Heart right ventricle (tissue), 16 donors: ENCODE data around the gene CSHL1. TPM values are rescaled to one million over a fixed set of nuclear protein-coding genes. Genes with fewer than 3 reads are reported as not detected.

Experiments used
- ATAC-seq, 8 donors: fragments of 200-7000 bp; cut with Tn5 transposase; one replicate each; pipeline ENCODE4 v1.9.1; 2020; ENCODE audit warnings: mild to moderate bottlenecking in 8 of 8, moderate library complexity in 8 of 8, moderate number of reproducible peaks in 1 of 8
- DNase-seq, 2 donors: peaks; one replicate each; pipeline ENCODE4 v3.0.0-alpha.2; 2020
- H3K27ac ChIP-seq, 10 donors: fragments of 200-600 bp; sonication (generic) in 2 of 10; one replicate each; pipeline versions ENCODE4 v1.5.0 to v1.8.0; 2020 to 2022; ENCODE audit warnings: mild to moderate bottlenecking in 3 of 10
- H3K27me3 ChIP-seq, 7 donors: fragments of 200-600 bp; one replicate each; pipeline ENCODE4 v1.8.0; 2021 to 2022; ENCODE audit warnings: mild to moderate bottlenecking in 2 of 7
- H3K36me3 ChIP-seq, 9 donors: fragments of 200-600 bp; sonication (generic) in 1 of 9; one replicate each; pipeline versions ENCODE4 v1.5.0 to v1.8.0; 2020 to 2022; ENCODE audit warnings: mild to moderate bottlenecking in 2 of 9
- H3K4me1 ChIP-seq, 9 donors: fragments of 200-600 bp; sonication (generic) in 1 of 9; one replicate each; pipeline versions ENCODE4 v1.5.0 to v1.8.0; 2020 to 2022; ENCODE audit warnings: mild to moderate bottlenecking in 4 of 9
- H3K4me3 ChIP-seq, 10 donors: fragments of 200-600 bp; sonication (generic) in 2 of 10; one replicate each; pipeline versions ENCODE4 v1.5.0 to v1.8.0; 2020 to 2022; ENCODE audit warnings: mild to moderate bottlenecking in 7 of 10, moderate library complexity in 2 of 10
- H3K9me3 ChIP-seq, 11 donors: fragments of 200-600 bp in 10 of 11; sonication (generic) in 2 of 11; one replicate each; pipeline versions ENCODE4 v1.5.0 to v1.8.0; 2013 to 2022; ENCODE audit warnings: mild to moderate bottlenecking in 2 of 11, control low read depth in 1 of 11, moderate library complexity in 1 of 11
- WGBS, 2 donors: extraction: QIAGEN DNeasy Blood & Tissue Kit; methylation state at CpG; one replicate each; pipeline ENCODE4 v1.1.7; 2013; ENCODE audit warnings: inconsistent platforms in 1 of 2; 5-methylcytosine and 5-hydroxymethylcytosine counted together
- intact Hi-C, 10 donors: fragments of 100-400 bp; cut with DNase I; formaldehyde crosslinking; loops; one replicate each; pipeline versions ENCODE4 v1.11.1 to v1.14.2; 2022
- polyA plus RNA-seq, 2 donors: library from polyadenylated mRNA; stranded (reverse); fragments of 200-250 nt; gene quantifications; one replicate each; pipeline ENCODE4 v1.2.3, GENCODE V29; 2013
- total RNA-seq, 10 donors: library from RNA; stranded (reverse); fragmentation: NEBNext Ultra II Directional in 3 of 10; extraction: Animal tissue kit (Norgen Biotek cat#: 25700) in 3 of 10; gene quantifications; one replicate each; pipeline versions ENCODE4 v1.2.1 to v1.2.4, GENCODE V29; 2021 to 2023
- TF ChIP-seq, protein P1 (sequence below), 9 donors: fragments of 200-600 bp; sonication (generic) in 2 of 9; IDR thresholded peaks; one replicate each; pipeline versions ENCODE4 v1.5.0 to v1.8.0; 2021 to 2022; ENCODE audit warnings: antibody characterized with exemption in 9 of 9, mild to moderate bottlenecking in 5 of 9, moderate library complexity in 1 of 9
- donor health status: Arrhythmogenic right ventricular cardiomyopathy.
- donor health status: ischemic (EF 13 %, LVEDD 7.1; RV severe dilation, severe dysfunction).
- donor health status: healthy with polysubstance abuse.
- donor health status: DM: no; HTN: yes; CAD: no.
- donor health status: DM: no; HTN: no; CAD: no.
- donor health status: ischemic (EF 25% LVEDD 6.9; RV normal size, moderate dysfunction).
- donor health status: ischemic (EF 25% LVEDD 5.7; RV mildly dilated, moderate dysfunction).
- donor health status: healthy.
- donor health status: DM: yes; HTN: yes; CAD: no.
- donor health status: Ischemic cardiomyopathy.
- donor health status: ischemic (EF 35%, LVEDD 5.7; RV mildly dilated, moderate dysfunction).
- donor health status: nonischemic (EF 11% LVEDD 7.7; RV severe dilation, severe dysfunction).
- donor health status: DM: yes; HTN: yes; CAD: no.
- donor health status: PGD.
- donor health status: ischemic (EF 29% LVEDD 5.4; RV normal size, mild dysfunction).
- donor health status: nonischemic (EF 23%, LVEDD 6.1; RV moderate dilation, normal function).

The CSHL1 gene
- total and polyA plus RNA-seq, 12 donors: not detected

DNA sequence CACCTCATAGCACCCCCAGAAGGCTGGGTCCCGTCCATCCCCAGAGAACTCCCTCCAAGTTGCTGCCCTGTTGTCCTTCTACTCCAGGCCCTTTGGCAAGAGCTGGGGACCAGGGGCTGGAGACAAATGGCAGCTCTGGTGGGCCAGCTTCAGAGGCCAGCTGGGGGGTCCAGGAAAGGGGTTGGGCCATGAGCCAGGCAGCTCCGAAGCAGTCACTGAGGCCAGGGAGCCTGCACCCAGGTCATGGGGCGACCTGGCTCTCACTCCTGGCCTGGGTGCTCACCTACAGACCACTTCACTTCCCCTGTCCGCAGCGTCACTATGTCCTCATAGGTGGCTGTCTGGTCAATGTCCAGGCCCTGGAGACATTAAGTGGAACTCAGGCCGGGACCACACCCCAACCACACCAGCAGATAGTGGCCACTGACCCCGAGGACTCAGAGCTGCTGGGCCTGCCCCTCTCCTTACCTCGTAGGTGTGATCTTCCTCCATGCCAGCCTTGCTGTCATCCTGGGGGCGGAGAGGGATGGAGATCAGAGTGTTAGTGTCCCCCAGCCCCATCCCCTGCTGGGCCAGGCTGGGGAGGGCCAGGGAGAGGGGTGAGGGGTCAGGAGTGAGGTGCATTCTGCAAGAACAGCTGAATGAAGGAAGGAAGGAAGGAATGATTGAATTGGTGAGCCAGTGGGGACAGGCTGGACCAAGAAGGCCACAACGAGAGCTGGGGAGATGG, 18.1 kb upstream of the CSHL1 start:
- Histone ChIP-seq H3K4me1 (peaks cover 0 to 30% (median 24%) of the 10 kb centered on the region in 9 donors), H3K27me3 (peaks cover 0 to 2% (median 0%) of the 10 kb centered on the region in 7 donors), H3K4me3 (no peak overlapping the region), H3K9me3 (no peaks in the 10 kb centered on the region), H3K36me3 (peaks cover 0 to 12% (median 0%) of the 10 kb centered on the region in 9 donors), H3K27ac (no peak overlapping the region)
- ATAC-seq: no peak
- TF ChIP-seq, protein P1, sequence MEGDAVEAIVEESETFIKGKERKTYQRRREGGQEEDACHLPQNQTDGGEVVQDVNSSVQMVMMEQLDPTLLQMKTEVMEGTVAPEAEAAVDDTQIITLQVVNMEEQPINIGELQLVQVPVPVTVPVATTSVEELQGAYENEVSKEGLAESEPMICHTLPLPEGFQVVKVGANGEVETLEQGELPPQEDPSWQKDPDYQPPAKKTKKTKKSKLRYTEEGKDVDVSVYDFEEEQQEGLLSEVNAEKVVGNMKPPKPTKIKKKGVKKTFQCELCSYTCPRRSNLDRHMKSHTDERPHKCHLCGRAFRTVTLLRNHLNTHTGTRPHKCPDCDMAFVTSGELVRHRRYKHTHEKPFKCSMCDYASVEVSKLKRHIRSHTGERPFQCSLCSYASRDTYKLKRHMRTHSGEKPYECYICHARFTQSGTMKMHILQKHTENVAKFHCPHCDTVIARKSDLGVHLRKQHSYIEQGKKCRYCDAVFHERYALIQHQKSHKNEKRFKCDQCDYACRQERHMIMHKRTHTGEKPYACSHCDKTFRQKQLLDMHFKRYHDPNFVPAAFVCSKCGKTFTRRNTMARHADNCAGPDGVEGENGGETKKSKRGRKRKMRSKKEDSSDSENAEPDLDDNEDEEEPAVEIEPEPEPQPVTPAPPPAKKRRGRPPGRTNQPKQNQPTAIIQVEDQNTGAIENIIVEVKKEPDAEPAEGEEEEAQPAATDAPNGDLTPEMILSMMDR (IDR thresholded peaks at IDR 0.05): no peak
- 90 to 91% methylated on average over 10 of the region's 10 CpGs for WGBS, 2 donors
- DNase-seq: no peak
- intact Hi-C loops: no loop called here

DNA sequence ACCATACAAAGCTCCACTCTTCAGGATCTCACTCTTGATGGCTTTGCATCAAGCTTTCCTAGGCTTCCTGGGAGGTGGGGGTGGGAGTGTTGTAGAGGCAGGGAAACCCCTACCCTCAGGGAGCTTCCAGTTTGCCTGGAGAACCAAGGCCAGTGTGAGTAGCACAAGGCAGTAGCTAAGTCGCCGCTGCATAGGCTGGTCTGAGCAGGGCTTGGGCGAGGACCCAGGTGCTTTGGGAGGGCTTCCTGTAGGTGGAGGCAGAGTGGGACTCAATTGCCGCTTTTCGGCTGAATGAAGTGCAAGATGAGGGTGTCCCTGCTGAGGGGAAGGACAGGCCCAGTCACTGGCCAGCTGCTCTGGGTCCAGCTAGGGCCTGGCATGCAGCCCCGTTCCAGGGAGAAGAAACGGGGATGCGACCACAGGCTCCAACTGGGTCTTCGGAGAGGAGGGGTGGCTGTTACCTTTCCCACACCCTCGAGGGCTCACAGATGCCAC, 17.2 kb upstream of the CSHL1 start:
- Histone ChIP-seq H3K9me3 (no peaks in the 10 kb centered on the region), H3K27me3 (no peaks in the 10 kb centered on the region), H3K36me3 (peaks cover 0 to 12% (median 0%) of the 10 kb centered on the region in 9 donors), H3K27ac (no peak overlapping the region), H3K4me3 (no peak overlapping the region), H3K4me1 (peaks cover 0 to 30% (median 24%) of the 10 kb centered on the region in 9 donors)
- DNase-seq: no peak
- no peak for ATAC-seq
- intact Hi-C loops: no loop called here
- 85 to 87% methylated on average over 10 of the region's 10 CpGs for WGBS, 2 donors
- TF ChIP-seq, protein P1 (IDR thresholded peaks at IDR 0.05): no peak

DNA sequence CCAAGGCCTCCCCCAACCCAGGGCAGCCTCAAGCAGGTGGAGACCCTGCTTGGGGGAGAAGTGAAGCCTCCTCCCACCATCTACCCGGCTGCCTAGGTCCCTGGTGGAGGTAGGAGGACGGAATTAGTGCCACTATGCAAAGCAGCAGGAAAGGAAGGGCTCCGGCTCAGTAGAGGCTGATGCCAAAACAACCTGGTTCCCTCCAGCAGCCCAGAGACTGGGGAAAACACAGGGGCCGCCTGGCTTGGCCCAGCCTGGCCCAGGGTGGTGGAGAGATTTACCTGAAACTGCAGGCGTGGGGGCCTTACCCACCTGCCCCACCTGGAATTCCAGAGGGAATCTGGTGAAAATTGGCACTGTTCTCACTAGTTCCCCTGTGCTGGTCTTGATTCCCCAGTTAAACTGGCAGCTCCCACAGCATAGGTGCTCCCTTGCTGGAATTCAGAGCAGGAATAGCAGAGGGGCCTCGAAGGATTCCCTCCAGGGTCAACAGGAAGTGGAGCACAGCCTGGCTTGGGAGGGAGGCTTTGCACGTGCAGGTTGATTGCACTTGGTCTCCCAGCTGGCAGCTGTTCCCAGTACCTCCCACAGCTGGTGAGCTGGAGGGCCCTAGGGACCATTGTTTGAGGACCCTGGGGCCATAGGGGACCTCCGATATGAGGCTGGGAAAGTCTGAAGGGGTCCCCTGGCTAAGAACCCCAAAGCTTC, 16.6 kb upstream of the CSHL1 start:
- 69 to 78% methylated on average over 8 of the region's 8 CpGs for WGBS, 2 donors
- ATAC-seq: no peak
- intact Hi-C loops: no loop called here

DNA sequence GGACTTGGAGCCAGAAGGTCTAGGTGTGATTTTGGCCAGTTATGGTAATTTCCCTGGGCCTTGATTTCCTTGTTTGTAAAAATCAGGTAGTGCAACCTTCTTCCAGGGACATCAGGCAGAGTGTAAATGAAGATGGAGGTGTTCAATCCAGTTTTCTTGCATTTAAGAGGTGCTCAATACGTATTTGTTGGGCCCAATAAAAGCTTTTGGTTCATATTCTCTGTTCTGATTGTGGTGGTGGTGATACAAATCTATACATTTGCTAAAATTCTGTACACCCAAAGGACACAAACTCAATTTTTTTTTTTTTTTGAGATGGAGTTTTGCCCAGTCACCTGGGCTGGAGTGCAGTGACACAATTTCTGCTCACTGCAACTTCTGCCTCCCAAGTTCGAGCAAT, 15.1 kb upstream of the CSHL1 start:
- peaks cover 0 to 15% (median 9%) of the 10 kb centered on the region in 9 donors for H3K4me1 ChIP-seq
- no peak overlapping the region for H3K27ac ChIP-seq
- intact Hi-C loops: no loop called here
- peaks cover 0 to 12% (median 0%) of the 10 kb centered on the region in 9 donors for H3K36me3 ChIP-seq
- no peak overlapping the region for H3K4me3 ChIP-seq
- no peaks in the 10 kb centered on the region for H3K9me3 ChIP-seq
- no peaks in the 10 kb centered on the region for H3K27me3 ChIP-seq
- WGBS, 2 donors: 97% methylated on average over 2 of the region's 2 CpGs
- ATAC-seq (no peak), DNase-seq (no peak)
- TF ChIP-seq, protein P1 (IDR thresholded peaks at IDR 0.05): no peak

More for the DNA sequence above, 16.6 kb upstream of the CSHL1 start:
- Histone ChIP-seq H3K4me1 (peaks cover 0 to 29% (median 23%) of the 10 kb centered on the region in 9 donors), H3K27ac (no peak overlapping the region), H3K27me3 (no peaks in the 10 kb centered on the region), H3K36me3 (peaks cover 0 to 12% (median 0%) of the 10 kb centered on the region in 9 donors), H3K9me3 (no peaks in the 10 kb centered on the region), H3K4me3 (no peak overlapping the region)
- TF ChIP-seq, protein P1 (IDR thresholded peaks at IDR 0.05): no peak
- no peak for DNase-seq
